ENCODE data around the gene GXYLT2.
A peak's percentile ranks its signal among the peaks of the same experiment; 100 is the strongest.

Gene GXYLT2

DNA sequence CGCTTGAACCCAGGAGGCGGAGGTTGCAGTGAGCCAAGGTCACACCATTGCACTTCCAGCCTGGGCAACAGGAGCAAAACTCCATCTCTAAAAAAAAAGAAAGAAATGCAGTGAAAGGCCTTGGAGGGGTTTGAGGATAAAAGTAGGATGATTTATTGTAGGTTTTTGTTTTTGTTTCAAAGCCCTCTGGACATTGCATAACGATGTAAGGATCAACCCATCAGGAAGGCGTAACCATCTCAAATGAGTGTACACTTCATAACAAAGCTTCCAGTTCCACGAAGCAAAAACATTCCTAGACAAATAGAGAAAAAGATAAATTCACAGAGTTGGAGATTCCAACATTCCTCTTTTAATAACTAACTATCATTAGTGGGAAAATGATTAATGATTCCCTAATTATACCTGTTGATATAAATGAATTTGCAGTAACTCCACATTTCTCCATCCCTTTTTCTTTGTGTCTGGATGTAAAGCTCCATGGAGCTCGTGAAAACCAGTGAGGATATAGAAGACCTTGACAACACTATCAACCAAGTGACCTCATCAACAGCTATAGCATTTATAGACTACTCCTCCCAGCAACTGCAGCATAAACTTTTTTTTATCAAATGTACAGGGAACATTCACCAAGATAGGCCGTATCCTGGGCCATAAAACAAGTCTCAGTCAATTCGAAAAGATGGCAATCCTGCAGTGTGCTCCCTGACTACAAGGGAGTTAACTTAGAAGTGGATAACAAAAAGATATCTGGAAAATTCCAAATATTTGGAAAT, 60.1 kb downstream of the GXYLT2 start:
- TF ChIP-seq, protein P1, sequence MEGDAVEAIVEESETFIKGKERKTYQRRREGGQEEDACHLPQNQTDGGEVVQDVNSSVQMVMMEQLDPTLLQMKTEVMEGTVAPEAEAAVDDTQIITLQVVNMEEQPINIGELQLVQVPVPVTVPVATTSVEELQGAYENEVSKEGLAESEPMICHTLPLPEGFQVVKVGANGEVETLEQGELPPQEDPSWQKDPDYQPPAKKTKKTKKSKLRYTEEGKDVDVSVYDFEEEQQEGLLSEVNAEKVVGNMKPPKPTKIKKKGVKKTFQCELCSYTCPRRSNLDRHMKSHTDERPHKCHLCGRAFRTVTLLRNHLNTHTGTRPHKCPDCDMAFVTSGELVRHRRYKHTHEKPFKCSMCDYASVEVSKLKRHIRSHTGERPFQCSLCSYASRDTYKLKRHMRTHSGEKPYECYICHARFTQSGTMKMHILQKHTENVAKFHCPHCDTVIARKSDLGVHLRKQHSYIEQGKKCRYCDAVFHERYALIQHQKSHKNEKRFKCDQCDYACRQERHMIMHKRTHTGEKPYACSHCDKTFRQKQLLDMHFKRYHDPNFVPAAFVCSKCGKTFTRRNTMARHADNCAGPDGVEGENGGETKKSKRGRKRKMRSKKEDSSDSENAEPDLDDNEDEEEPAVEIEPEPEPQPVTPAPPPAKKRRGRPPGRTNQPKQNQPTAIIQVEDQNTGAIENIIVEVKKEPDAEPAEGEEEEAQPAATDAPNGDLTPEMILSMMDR (IDR thresholded peaks at IDR 0.05; ENCODE audit: low read length, missing control alignments) = no peak
- no peak for DNase-seq (ENCODE audit: low read depth)
- no peak overlapping the region for H3K4me3 ChIP-seq (replicated peaks; ENCODE audit: low read depth, low read length)

DNA sequence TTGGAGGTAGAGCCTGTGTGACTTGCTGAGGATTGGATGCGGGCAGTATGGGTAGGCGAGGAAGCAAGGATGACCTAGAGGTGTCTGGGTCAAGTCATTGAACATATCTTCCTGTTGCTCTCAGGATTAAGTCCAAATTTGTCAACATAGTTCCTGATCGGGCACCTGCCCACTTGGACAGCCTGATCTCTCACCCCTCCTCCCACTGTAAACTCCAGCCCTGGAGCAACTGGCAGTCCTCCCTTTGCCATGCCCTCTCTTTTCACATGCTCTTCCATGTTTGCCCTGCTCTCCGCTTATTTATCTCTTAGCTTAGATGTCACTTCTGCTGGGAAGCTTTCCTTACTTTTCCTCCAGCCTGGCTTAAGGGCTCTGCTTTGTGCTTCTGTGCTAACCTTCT, 61.2 kb downstream of the GXYLT2 start:
- TF ChIP-seq, protein P1 (IDR thresholded peaks at IDR 0.05; ENCODE audit: low read length, missing control alignments) = no peak
- DNase-seq (ENCODE audit: low read depth) = no peak
- H3K4me3 ChIP-seq (replicated peaks; ENCODE audit: low read depth, low read length) = no peak overlapping the region

DNA sequence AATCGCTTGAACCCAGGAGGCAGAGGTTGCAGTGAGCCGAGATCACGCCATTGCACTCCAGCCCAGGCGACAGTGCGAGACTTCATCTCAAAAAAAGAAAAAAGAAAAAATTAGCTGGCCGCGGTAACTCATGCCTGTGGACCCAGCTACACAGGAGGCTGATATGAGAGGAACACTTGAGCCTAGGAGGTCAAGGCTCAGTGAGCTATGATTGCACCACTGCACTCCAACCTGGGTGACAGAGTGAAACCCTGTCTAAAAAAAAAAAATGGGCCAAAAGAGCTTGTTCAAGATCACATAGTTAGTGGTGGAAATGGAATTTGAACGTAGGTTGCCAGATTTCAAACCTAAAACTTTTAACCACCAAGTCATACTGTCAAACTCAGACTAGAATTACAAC, 62.5 kb downstream of the GXYLT2 start:
- TF ChIP-seq, protein P1 (IDR thresholded peaks at IDR 0.05; ENCODE audit: low read length, missing control alignments) = no peak
- no peak for DNase-seq (ENCODE audit: low read depth)
- H3K4me3 ChIP-seq (replicated peaks; ENCODE audit: low read depth, low read length) = no peak overlapping the region

DNA sequence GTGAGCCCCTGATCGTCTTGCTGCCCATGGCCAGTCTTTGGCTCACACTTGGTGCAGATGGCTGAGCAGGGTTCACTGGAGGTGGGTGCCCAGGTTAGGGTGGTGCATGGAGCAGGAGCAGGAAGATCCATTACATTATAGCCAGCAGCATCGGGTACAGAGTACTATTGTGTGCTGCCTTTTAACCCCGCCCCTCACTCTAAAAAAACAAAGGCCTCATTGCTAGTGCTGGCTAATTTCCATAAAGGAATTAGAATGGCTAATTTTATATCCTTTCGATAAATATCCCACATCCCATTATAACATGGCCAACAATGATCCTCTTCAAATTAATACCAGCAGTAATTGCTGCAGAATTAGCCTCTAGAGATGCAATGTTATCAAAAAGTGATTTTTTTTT, 63.0 kb downstream of the GXYLT2 start:
- no peak overlapping the region for H3K4me3 ChIP-seq (replicated peaks; ENCODE audit: low read depth, low read length)
- DNase-seq (ENCODE audit: low read depth) = no peak
- TF ChIP-seq, protein P1 (IDR thresholded peaks at IDR 0.05; ENCODE audit: low read length, missing control alignments) = no peak

DNA sequence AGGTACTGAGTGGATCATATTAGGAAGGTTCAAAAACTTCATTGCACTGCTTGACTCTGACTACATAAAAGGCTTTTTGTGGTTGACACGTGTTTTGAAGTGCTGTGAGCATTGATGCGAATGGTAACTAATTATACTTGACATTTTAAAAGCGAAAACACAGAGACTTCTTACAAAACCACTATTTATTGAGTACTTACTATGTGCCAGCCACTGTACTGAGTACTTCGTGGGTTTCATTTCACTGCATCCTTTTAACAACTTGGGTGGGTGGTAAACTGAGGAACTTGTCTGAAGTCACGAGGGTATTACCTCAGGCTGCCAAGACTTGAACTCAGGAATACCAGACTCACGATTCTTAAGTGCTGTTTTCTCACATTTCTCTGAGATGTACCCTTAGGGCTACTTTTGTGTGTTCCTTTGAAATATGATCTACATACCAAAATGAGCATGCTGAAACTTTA, 63.4 kb downstream of the GXYLT2 start:
- no peak for DNase-seq (ENCODE audit: low read depth)
- TF ChIP-seq, protein P1 (IDR thresholded peaks at IDR 0.05; ENCODE audit: low read length, missing control alignments) = no peak
- H3K4me3 ChIP-seq (replicated peaks; ENCODE audit: low read depth, low read length) = no peak overlapping the region

DNA sequence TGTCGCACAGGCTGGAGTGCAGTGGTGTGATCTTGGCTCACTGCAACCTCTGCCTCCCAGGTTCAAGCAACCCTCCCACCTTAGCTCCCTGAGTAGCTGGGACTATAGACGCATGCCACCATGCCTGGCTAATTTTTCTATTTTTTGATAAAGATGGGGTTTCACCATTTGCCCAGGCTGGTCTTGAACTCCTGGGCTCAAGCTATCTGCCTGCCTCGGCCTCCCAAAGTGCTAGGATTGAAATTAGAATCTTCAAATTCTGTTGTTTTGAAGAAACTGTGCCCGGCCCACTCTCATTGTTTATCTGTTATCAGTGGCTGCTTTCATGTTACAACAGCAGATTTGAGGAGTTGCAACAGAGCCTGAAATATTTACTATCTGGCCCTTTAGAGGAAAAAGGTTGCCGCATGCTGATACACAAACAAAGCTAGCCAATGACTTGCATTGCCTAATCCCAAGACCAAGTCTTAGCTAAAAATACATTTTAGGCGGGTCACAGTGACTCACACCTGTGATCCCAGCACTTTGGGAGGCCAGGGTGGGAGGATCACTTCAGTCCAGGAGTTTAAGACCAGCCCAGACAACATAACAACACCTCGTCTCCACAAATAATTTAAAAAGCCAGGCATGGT, 65.6 kb downstream of the GXYLT2 start:
- TF ChIP-seq, protein P1 (IDR thresholded peaks at IDR 0.05; ENCODE audit: low read length, missing control alignments) = no peak
- H3K4me3 ChIP-seq (replicated peaks; ENCODE audit: low read depth, low read length) = no peak overlapping the region
- peak; percentile 80 for DNase-seq (ENCODE audit: low read depth)

Data from fibroblast of pulmonary artery (primary cell).